Mesenteric fat pad (tissue), 1 donor: Measurements from ENCODE around the gene MYH10. TPM values are rescaled to one million over a fixed set of nuclear protein-coding genes. Genes with fewer than 3 reads are reported as not detected.

Source experiments
- DNase-seq: peaks from one replicate; pipeline ENCODE4 v3.0.0-alpha.2; 2020; ENCODE audit warnings: low spot score
- total RNA-seq: library from RNA; stranded (reverse); fragmentation: NEBNext Ultra II Directional; extraction: Animal tissue kit (Norgen Biotek cat#: 25700); gene quantifications from one replicate; pipeline ENCODE4 v1.2.1, GENCODE V29; 2021
- donor health status: DM: yes; HTN: yes; CAD: no.

The MYH10 gene
- total RNA-seq, 1 donor from 2014 or later, result 63.4 TPM

DNA sequence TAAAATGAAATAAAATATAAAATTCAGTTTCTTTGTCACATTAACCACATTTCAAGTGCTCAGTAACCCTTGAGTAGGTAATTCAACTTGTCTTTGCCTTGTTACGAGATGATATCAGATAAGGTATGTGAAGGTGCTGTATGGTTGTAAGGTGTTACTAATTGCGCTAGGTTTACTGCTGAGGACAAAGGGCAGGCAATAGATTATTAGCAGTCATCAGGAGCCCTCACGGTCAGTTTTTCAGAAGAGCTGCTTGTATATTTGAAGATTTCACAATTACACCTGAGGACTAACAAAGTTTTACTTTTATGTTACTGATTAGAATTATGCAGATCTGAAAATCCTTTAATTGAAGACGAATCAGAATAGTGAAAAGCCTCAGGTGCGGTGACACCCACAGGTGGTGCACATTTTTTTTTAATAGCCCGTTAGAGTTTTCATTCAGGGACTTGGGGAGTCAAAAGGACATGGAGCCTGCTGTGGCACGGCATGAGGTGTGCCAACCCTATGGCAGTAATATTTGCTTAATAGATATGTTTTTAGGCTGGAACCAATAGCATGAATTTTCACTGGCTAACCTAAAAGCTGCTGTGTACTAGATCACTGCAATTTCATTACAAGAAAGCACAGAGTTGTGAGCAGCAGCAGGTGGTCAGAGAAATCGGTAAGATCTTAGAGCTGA lies 178.5 kb downstream of the MYH10 start:
- no peak for DNase-seq

DNA sequence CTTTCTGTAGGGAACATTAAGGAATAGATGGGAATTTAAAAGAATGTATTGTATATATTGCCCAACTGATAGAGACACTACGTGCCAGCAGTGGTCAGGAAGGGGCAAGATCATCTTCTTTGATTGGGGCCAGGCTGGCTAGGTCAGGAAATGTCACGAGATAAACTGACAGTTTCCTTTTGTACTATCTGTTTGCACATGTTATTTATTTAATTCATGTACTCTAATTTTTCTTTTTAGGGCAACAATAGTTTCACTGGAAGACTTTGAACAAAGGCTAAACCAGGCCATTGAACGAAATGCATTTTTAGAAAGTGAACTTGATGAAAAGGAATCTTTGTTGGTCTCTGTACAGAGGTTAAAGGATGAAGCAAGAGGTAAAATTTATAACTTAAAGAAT lies 182.2 kb downstream of the MYH10 start:
- DNase-seq, result no peak

DNA sequence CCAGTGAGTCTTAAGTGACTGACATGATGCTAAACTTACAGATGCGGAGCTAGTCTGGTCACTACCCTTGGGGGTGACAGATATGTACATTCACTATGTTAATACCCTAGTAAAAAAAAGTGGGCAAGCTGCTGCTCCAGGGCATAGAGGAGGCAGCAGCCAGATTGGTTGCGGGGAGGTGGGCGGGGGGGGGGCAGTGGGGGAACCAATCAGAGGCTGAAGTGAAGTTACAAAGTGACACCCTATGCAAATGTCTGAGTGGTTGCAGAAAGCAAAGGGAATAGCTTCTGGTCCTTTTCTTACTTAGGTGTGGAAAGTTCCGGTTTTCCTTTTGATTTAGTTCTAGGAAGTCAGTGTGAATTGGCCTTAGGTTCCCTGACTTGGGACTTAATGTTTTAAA lies 182.7 kb downstream of the MYH10 start:
- DNase-seq, result no peak

GRCh38 chr17:8445536-8445935 lies 185.0 kb downstream of the MYH10 start:
- no peak for DNase-seq

GRCh38 chr17:8444494-8444893 lies 186.0 kb downstream of the MYH10 start:
- DNase-seq, result no peak

DNA sequence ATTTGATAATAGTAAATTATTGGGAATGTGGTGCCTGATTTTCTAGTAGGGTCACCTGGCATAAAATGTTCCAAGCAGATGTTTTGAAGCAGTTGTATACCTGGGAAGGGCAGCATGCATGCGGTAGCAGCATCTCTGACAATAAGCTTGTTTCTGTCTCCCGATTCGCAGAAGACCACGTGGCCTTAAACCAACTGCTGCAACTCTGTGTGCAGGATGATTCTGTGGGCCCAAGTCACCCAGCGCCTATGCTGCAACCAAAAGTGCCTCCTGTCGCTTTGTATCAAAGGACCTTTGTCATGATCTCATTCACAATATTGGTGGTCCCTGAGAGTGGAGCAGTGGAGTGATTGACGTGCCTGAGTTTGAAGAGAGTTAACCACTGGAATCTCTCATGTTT lies 186.8 kb downstream of the MYH10 start:
- no peak for DNase-seq

- no peak for DNase-seq
Observed at GRCh38 chr17:8442310-8442709, 188.2 kb downstream of the MYH10 start.

DNA sequence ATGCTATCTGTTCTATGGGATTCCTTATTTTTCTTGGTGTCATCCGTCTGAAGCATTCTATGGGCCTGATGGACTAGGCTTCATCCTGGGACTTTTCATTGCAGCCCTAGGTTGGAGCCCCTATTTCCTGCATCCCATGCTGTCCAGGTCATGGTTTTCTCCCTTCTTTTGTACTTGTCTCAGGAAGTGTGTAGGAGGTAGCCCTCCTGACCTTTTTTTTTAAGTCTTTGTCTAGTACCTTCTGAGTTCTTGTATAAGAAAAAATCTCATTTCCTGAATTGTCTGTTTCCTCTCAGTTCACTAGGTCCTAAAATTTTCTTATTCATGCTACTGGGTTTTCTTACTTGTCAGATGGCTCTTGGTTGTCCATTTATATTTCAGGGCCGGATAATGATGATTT lies 188.8 kb downstream of the MYH10 start:
- no peak for DNase-seq

- DNase-seq, result no peak
Observed at GRCh38 chr17:8439681-8440080, 190.8 kb downstream of the MYH10 start.

GRCh38 chr17:8438441-8438840 lies 192.1 kb downstream of the MYH10 start:
- no peak for DNase-seq

GRCh38 chr17:8436844-8437171 lies 193.7 kb downstream of the MYH10 start:
- no peak for DNase-seq

DNA sequence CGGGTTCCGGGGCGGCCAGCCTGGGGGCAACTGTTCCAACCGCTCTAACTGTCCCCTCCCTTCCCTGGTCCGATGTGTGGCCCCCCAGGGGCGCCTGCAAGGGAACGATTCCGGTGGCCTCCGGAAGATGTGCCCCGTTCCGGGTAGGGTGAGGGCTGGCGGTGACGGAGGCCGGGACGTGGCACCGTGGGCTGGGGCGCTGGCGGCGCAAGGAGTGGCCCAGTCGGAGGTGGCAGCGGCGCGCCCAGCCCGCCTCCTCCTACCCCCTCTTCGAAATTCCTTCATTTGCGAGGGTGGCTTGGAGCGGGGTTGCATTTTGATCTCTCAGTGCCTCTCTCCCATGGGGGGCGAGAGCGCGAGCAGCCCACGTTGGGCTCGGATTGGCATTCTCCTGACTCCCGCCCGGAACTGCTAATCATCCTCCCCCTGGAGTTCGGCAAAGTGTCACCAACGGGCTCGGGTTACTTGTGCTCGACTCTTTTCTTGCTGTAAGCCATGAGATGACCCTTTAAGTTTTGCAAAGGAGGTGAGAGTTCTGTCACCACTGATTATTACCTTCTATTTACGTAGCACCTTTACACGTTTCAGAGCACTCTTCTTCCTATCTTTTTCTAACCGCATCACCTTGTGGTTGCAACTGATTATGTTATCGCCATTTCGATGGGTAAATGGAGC lies 194.2 kb downstream of the MYH10 start:
- DNase-seq, result peak; percentile 90

DNA sequence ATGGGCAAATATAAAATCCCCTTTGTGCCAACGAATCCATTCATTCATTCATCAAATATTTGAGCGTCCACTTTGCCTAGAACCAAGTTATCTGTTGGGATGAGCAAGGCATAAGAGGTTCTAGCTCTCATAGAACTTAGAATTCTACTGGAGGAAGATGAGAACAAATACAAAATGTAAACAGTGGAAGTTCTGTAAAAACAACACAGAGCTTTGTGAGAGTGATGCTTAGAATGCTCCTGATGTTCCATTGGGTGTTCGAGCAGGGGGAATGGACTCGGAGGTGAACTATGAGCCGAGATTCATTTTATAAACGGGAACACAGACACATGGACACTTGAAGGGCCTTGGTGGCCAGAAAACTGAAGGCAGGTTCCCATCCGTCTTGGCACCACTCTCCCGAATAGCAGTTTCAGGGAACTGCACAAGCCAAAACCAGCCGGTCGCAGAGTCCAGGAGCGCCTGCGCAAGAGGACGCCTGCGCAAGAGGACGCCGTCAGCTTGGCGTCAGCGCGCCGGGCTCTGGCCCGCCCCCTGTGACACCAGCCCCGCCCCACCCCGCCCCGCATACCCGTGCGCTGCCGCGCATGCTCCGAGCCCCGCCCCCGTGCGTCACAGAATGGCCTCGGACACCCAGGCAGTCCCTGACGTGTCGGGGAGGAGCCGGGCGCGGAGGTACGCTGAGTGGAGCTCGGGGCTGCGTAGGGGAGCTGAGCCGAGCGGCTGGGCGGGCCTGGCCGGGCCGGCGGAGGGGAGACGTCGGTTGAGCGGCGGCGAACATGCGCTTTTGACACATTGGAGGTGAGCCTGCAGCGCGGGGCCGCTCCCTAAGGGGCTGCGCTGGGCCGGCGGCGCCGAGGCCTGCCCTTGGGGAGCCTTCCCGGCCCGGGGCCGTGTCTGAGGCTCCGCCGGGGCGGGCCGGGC lies 195.0 kb downstream of the MYH10 start, which contains the start of gene NDEL1:
Gene NDEL1, plus strand, starts transcription at position 640 of the 924 bp plus-strand sequence. CDS start 8,388 bp downstream, outside the sequence.
- peak; percentile 100 for DNase-seq

DNA sequence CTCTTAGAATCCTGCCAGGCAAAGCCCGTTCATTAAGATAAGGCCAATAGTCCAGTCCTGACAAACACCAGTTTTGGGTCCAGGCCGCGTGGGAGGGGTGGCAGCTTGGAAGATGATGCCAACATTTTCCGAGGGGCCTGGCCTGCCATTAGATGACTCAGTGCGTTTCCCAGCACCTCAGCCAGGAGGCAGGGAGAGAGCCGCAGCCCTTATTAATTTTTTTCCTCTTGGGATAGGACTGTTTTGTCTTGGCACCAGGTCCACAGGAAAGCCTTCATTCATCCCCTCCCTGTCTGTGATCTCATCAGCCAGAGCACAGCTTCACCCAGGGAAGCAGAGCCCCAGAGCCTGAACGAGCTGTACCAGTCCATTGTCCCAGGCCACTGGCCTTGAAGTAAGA lies 199.6 kb downstream of the MYH10 start:
- DNase-seq, result no peak

DNA sequence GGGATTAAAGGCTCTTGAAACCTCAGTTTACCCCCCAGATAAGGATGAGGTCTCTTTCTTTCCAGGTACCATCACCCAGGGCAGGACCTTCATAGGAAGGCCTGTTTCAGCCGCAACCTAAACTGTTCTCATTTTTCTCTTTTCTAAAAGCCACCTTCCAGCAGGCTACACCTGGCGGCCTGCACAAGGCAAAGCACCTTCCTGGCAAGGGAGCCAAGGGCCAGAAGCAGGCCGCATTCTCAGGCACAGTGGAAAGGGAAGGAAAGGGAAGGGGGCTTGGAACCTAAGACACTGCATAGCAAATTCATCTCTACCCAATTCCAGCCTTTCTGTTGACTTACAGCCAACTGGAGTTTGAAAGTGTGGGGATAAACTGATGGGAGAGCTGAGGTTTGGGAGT lies 203.7 kb downstream of the MYH10 start:
- no peak for DNase-seq

DNA sequence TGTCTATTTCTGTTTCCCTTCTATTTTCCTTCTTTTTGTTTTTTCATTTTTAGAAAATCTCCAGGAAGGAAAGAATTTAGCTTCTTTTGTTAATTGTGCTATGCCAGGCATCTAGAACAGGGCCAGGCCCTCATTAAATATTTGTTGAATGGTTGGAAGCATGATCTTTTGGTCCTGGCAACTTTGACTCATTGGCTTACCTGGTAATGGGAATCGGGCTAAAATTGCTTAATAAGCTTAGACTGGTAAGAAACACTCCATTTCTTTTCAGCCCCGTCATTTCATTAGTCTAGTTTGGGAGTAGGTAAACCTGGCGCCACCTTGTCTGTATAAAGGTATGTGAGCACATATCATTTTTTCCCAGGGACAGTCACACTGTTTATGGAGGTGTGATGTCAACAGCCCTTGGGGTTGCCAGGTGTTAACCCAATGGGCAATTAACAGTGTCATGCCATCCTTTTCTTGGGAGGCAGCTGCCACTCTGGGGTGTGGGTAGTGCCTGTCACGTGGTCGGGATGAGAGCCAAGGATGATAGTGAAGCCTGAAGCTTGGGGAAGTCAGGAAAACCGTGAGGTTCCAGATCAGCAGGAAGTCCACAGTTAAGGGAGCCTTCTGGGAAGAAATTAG lies 204.3 kb downstream of the MYH10 start:
- DNase-seq, result no peak

Other genes with a start within 250 kb of the MYH10 start
- gene RPL26, start 247.5 kb downstream of the MYH10 start, total RNA-seq, result 1,206 TPM
- gene RNF222, start 232.9 kb downstream of the MYH10 start, total RNA-seq, result not detected
- gene NDEL1, start 194.8 kb downstream of the MYH10 start, total RNA-seq, result 112 TPM
- not detected for gene CCDC42, start 114.1 kb upstream of the MYH10 start, total RNA-seq
- gene SPDYE4, start 127.8 kb upstream of the MYH10 start, total RNA-seq, result not detected
- not detected for gene MFSD6L, start 168.6 kb upstream of the MYH10 start, total RNA-seq
- gene PIK3R6, start 236.9 kb upstream of the MYH10 start, total RNA-seq, result 1.6 TPM